C4-2B (cell line): ENCODE results near the gene EML2.

ENCODE experiments used
- CTCF ChIP-seq: fragments of 450-650 bp; conservative IDR thresholded peaks from 2 replicates; pipeline ENCODE4 v1.5.1; 2017; ENCODE audit warnings: mild to moderate bottlenecking
- ZFX ChIP-seq: fragments of 450-650 bp; IDR thresholded peaks from 2 replicates; pipeline ENCODE4 v1.6.1; 2017

- TF ChIP-seq CTCF (no peak), ZFX (no peak)
Observed at GRCh38 chr19:45584332-45585157, 54.7 kb downstream of the EML2 start, which contains the start of gene OPA3.
